GM23338 (cell line): ENCODE data around the gene TRIO.

Source experiments
- POLR2AphosphoS5 ChIP-seq: IDR thresholded peaks from 2 replicates; pipeline ENCODE4 v1.6.1; 2016; ENCODE audit warnings: antibody characterized with exemption, low read depth
- TF ChIP-seq, protein P1 (sequence below), 2 experiments: fragments of 200-600 bp in 1 of 2; sonication (generic) in 1 of 2; conservative IDR thresholded peaks; 2 replicates each; pipeline versions ENCODE4 v1.5.1 to v1.6.1; 2016 to 2017; ENCODE audit warnings: antibody characterized with exemption in 2 of 2, low read depth in 2 of 2, mild to moderate bottlenecking in 2 of 2, moderate library complexity in 1 of 2

DNA sequence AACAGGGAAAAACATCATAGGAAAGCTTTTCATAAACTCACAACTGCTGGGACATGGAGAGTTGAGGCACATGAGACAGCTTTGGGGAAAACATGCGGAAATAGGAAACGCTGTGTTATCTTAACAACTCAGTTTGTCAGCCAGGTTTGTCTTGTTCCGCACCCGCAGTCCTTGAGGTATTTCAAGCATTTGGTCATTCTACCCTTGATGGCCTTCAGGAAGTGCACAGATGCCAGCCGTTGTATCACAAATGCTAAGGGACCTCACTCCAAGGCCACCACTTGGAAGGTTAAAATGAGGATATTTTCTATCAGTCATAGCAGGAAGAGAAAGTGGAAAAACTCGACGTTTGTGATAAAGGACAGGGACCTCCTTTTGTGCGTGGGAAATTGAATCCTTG is 83.8 kb downstream of the TRIO start:
- TF ChIP-seq, protein P1, sequence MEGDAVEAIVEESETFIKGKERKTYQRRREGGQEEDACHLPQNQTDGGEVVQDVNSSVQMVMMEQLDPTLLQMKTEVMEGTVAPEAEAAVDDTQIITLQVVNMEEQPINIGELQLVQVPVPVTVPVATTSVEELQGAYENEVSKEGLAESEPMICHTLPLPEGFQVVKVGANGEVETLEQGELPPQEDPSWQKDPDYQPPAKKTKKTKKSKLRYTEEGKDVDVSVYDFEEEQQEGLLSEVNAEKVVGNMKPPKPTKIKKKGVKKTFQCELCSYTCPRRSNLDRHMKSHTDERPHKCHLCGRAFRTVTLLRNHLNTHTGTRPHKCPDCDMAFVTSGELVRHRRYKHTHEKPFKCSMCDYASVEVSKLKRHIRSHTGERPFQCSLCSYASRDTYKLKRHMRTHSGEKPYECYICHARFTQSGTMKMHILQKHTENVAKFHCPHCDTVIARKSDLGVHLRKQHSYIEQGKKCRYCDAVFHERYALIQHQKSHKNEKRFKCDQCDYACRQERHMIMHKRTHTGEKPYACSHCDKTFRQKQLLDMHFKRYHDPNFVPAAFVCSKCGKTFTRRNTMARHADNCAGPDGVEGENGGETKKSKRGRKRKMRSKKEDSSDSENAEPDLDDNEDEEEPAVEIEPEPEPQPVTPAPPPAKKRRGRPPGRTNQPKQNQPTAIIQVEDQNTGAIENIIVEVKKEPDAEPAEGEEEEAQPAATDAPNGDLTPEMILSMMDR (conservative IDR thresholded peaks at IDR 0.05; ENCODE audit: low read depth in 2 of 2), result no peak
- TF ChIP-seq POLR2AphosphoS5, result no peak
